GM23338 (cell line): ENCODE measurements around the gene ENPP1. TPM values are rescaled to one million over a fixed set of nuclear protein-coding genes. Genes with fewer than 3 reads are reported as not detected.

ENCODE experiments used
- ATAC-seq: fragments of 200-7000 bp; cut with Tn5 transposase; 3 replicates; pipeline ENCODE4 v1.9.1; 2020
- DNase-seq: peaks from one replicate; pipeline ENCODE4 v3.0.0-alpha.2; 2015; ENCODE audit warnings: low spot score
- H2AFZ ChIP-seq: fragments of 200-600 bp; sonication (generic); 2 replicates; pipeline ENCODE4 v1.8.0; 2016; ENCODE audit warnings: antibody characterized with exemption, mild to moderate bottlenecking, moderate library complexity
- H3F3A ChIP-seq: fragments of 200-600 bp; sonication (generic); replicated peaks from 2 replicates; pipeline ENCODE4 v1.8.0; 2017; ENCODE audit warnings: antibody characterized with exemption, mixed run types, low read depth
- H3K27ac ChIP-seq: fragments of 200-600 bp; sonication (generic); 2 replicates; pipeline ENCODE4 v1.6.1; 2016; ENCODE audit warnings: low read depth
- H3K27me3 ChIP-seq: fragments of 200-600 bp; sonication (generic); 2 replicates; pipeline ENCODE4 v1.8.0; 2016; ENCODE audit warnings: mild to moderate bottlenecking, mixed run types, moderate library complexity; ENCODE audit not compliant: insufficient read depth
- H3K36me3 ChIP-seq: fragments of 200-600 bp; sonication (generic); 2 replicates; pipeline ENCODE4 v1.8.0; 2016; ENCODE audit warnings: mild to moderate bottlenecking; ENCODE audit not compliant: insufficient read depth
- H3K4me1 ChIP-seq: fragments of 200-600 bp; sonication (generic); 2 replicates; pipeline ENCODE4 v1.8.0; 2016; ENCODE audit warnings: mild to moderate bottlenecking, moderate library complexity; ENCODE audit not compliant: insufficient read depth
- H3K4me2 ChIP-seq: fragments of 200-600 bp; sonication (generic); 2 replicates; pipeline ENCODE4 v1.7.1; 2017; ENCODE audit warnings: mixed run types
- H3K4me3 ChIP-seq: fragments of 200-600 bp; sonication (generic); 2 replicates; pipeline ENCODE4 v1.6.1; 2016; ENCODE audit warnings: mixed run types
- H3K79me2 ChIP-seq: fragments of 200-600 bp; sonication (generic); replicated peaks from 2 replicates; pipeline ENCODE4 v1.8.0; 2017; ENCODE audit warnings: mild to moderate bottlenecking; ENCODE audit not compliant: insufficient read depth
- H3K9me2 ChIP-seq: fragments of 200-600 bp; sonication (generic); 2 replicates; pipeline ENCODE4 v1.8.0; 2017; ENCODE audit not compliant: insufficient read depth
- H4K20me1 ChIP-seq: fragments of 200-600 bp; sonication (generic); replicated peaks from 2 replicates; pipeline ENCODE4 v1.8.0; 2017; ENCODE audit warnings: mild to moderate bottlenecking; ENCODE audit not compliant: insufficient read depth
- H3K27ac Mint-ChIP-seq: 2 replicates; pipeline ENCODE4 v1.8.0; 2020; ENCODE audit warnings: inconsistent platforms, mild to moderate bottlenecking, moderate library complexity, mixed read lengths
- H3K27me3 Mint-ChIP-seq: 3 replicates; pipeline ENCODE4 v1.8.0; 2022; ENCODE audit warnings: low read depth, mild to moderate bottlenecking, moderate library complexity, mixed read lengths, inconsistent platforms; ENCODE audit not compliant: insufficient read depth, poor library complexity
- H3K36me3 Mint-ChIP-seq: 3 replicates; pipeline ENCODE4 v1.8.0; 2021; ENCODE audit warnings: low read depth, mild to moderate bottlenecking, inconsistent platforms, moderate library complexity, mixed read lengths
- H3K4me1 Mint-ChIP-seq: 3 replicates; pipeline ENCODE4 v1.8.0; 2020; ENCODE audit warnings: mild to moderate bottlenecking, inconsistent platforms, mixed read lengths
- H3K4me3 Mint-ChIP-seq: 3 replicates; pipeline ENCODE4 v1.8.0; 2021; ENCODE audit warnings: moderate library complexity, mild to moderate bottlenecking, inconsistent platforms, mixed read lengths
- H3K9me3 Mint-ChIP-seq: 3 replicates; pipeline ENCODE4 v1.8.0; 2020; ENCODE audit warnings: moderate library complexity, mild to moderate bottlenecking, inconsistent platforms, mixed read lengths
- CREB1 ChIP-seq: fragments of 250-450 bp; sonication (Bioruptor Pico); IDR thresholded peaks from 2 replicates; pipeline ENCODE4 v1.5.0; 2020; ENCODE audit warnings: low read depth, mild to moderate bottlenecking, moderate library complexity
- EZH2 ChIP-seq: fragments of 200-600 bp; sonication (generic); IDR thresholded peaks from one replicate; pipeline ENCODE4 v1.8.0; 2017; ENCODE audit warnings: antibody characterized with exemption, mild to moderate bottlenecking, low read depth; ENCODE audit not compliant: unreplicated experiment
- EZH2phosphoT487 ChIP-seq: fragments of 200-600 bp; sonication (generic); IDR thresholded peaks from one replicate; pipeline ENCODE4 v1.8.1; 2018; ENCODE audit warnings: antibody characterized with exemption; ENCODE audit not compliant: unreplicated experiment
- JUNB ChIP-seq: IDR thresholded peaks from one replicate; pipeline ENCODE4 v1.6.1; 2016; ENCODE audit warnings: antibody characterized with exemption; ENCODE audit not compliant: unreplicated experiment
- NANOG ChIP-seq: IDR thresholded peaks from 2 replicates; pipeline ENCODE4 v1.6.1; 2016; ENCODE audit warnings: antibody characterized with exemption, borderline replicate concordance
- POLR2AphosphoS5 ChIP-seq: IDR thresholded peaks from 2 replicates; pipeline ENCODE4 v1.6.1; 2016; ENCODE audit warnings: antibody characterized with exemption, low read depth
- STAT1 ChIP-seq: IDR thresholded peaks from one replicate; pipeline ENCODE4 v1.6.1; 2016; ENCODE audit warnings: antibody characterized with exemption; ENCODE audit not compliant: unreplicated experiment
- ZNF114 ChIP-seq: fragments of 250-450 bp; sonication (Bioruptor Pico); IDR thresholded peaks from 2 replicates; pipeline ENCODE4 v1.5.0; 2020; ENCODE audit warnings: mild to moderate bottlenecking, moderate library complexity
- ZNF331 ChIP-seq: fragments of 250-450 bp; sonication (Bioruptor Pico); IDR thresholded peaks from 2 replicates; pipeline ENCODE4 v1.5.0; 2020; ENCODE audit warnings: low read depth, mild to moderate bottlenecking, moderate library complexity
- polyA plus RNA-seq: library from polyadenylated mRNA; unstranded; fragments of >200 nt; fragmentation: Nextera tagmentation; extraction: Ambion mirVana; gene quantifications from 2 replicates; pipeline ENCODE4 v1.2.1, GENCODE V29; 2016
- total RNA-seq: library from RNA; depleted of rRNA; stranded (reverse); fragments of >200 nt; shearing (Covaris generic); gene quantifications from 2 replicates; pipeline ENCODE4 v1.2.3, GENCODE V29; 2014
- TF ChIP-seq, protein P1 (sequence below), 2 experiments: fragments of 200-600 bp in 1 of 2; sonication (generic) in 1 of 2; conservative IDR thresholded peaks; 2 replicates each; pipeline versions ENCODE4 v1.5.1 to v1.6.1; 2016 to 2017; ENCODE audit warnings: antibody characterized with exemption in 2 of 2, low read depth in 2 of 2, mild to moderate bottlenecking in 2 of 2, moderate library complexity in 1 of 2
- TF ChIP-seq, protein P2 (sequence below): fragments of 250-450 bp; sonication (Bioruptor Pico); IDR thresholded peaks from 2 replicates; pipeline ENCODE4 v1.5.0; 2020; ENCODE audit warnings: mild to moderate bottlenecking, moderate library complexity
- TF ChIP-seq, protein P3 (sequence below): IDR thresholded peaks from 2 replicates; pipeline ENCODE4 v1.6.1; 2016; ENCODE audit warnings: antibody characterized with exemption
- TF ChIP-seq, protein P4 (sequence below): IDR thresholded peaks from one replicate; pipeline ENCODE4 v1.6.1; 2018; ENCODE audit warnings: antibody characterized with exemption; ENCODE audit not compliant: unreplicated experiment

Gene ENPP1
- total and polyA plus RNA-seq, 2 experiments from 2014 or later, result 17.3 to 46.9 TPM

DNA sequence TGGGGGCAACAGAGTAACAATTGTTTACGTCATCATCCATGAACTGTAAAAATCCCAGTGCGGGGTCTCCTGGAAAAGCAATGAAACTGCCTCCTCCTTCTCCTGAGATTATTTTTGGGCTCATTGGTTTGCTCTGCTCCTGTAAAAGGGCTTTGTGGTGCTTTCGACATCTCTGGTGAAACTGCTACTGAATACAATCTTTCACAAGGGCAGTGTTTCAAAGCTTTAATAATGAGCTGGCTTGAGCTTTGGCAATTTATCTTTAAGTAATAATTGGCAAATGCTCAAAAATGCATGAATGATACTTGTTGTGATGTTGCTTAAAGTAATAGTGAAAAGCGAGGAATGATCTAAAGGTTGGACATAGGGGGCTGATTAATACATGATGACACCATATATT is 43.5 kb upstream of the ENPP1 start:
- no peak overlapping the region for H3K27ac ChIP-seq
- H4K20me1 ChIP-seq, result no peaks in the 10 kb centered on the region
- no peaks in the 10 kb centered on the region for H3K79me2 ChIP-seq
- no peak overlapping the region for H3K27ac Mint-ChIP-seq
- no peak overlapping the region for H2AFZ ChIP-seq
- no peaks in the 10 kb centered on the region for H3K36me3 Mint-ChIP-seq
- H3K9me3 Mint-ChIP-seq, result no peaks in the 10 kb centered on the region
- H3F3A ChIP-seq, result no peaks in the 10 kb centered on the region
- no peak for ATAC-seq
- no peaks in the 10 kb centered on the region for H3K4me1 ChIP-seq
- H3K4me2 ChIP-seq, result no peak overlapping the region
- no peak overlapping the region for H3K4me3 ChIP-seq
- no peaks in the 10 kb centered on the region for H3K9me2 ChIP-seq
- peaks cover 4% of the 10 kb centered on the region; the same call in 2 of the 3 replicates for H3K4me1 Mint-ChIP-seq
- no peak overlapping the region for H3K4me3 Mint-ChIP-seq
- TF ChIP-seq STAT1, result no peak
- TF ChIP-seq, protein P1, sequence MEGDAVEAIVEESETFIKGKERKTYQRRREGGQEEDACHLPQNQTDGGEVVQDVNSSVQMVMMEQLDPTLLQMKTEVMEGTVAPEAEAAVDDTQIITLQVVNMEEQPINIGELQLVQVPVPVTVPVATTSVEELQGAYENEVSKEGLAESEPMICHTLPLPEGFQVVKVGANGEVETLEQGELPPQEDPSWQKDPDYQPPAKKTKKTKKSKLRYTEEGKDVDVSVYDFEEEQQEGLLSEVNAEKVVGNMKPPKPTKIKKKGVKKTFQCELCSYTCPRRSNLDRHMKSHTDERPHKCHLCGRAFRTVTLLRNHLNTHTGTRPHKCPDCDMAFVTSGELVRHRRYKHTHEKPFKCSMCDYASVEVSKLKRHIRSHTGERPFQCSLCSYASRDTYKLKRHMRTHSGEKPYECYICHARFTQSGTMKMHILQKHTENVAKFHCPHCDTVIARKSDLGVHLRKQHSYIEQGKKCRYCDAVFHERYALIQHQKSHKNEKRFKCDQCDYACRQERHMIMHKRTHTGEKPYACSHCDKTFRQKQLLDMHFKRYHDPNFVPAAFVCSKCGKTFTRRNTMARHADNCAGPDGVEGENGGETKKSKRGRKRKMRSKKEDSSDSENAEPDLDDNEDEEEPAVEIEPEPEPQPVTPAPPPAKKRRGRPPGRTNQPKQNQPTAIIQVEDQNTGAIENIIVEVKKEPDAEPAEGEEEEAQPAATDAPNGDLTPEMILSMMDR (conservative IDR thresholded peaks at IDR 0.05; ENCODE audit: low read depth in 2 of 2), result no peak
- no peak for TF ChIP-seq EZH2
- TF ChIP-seq ZNF331 (CRISPR knock-in tag), result no peak
- TF ChIP-seq ZNF114 (CRISPR knock-in tag), result no peak
- TF ChIP-seq JUNB, result no peak
- TF ChIP-seq, protein P2, sequence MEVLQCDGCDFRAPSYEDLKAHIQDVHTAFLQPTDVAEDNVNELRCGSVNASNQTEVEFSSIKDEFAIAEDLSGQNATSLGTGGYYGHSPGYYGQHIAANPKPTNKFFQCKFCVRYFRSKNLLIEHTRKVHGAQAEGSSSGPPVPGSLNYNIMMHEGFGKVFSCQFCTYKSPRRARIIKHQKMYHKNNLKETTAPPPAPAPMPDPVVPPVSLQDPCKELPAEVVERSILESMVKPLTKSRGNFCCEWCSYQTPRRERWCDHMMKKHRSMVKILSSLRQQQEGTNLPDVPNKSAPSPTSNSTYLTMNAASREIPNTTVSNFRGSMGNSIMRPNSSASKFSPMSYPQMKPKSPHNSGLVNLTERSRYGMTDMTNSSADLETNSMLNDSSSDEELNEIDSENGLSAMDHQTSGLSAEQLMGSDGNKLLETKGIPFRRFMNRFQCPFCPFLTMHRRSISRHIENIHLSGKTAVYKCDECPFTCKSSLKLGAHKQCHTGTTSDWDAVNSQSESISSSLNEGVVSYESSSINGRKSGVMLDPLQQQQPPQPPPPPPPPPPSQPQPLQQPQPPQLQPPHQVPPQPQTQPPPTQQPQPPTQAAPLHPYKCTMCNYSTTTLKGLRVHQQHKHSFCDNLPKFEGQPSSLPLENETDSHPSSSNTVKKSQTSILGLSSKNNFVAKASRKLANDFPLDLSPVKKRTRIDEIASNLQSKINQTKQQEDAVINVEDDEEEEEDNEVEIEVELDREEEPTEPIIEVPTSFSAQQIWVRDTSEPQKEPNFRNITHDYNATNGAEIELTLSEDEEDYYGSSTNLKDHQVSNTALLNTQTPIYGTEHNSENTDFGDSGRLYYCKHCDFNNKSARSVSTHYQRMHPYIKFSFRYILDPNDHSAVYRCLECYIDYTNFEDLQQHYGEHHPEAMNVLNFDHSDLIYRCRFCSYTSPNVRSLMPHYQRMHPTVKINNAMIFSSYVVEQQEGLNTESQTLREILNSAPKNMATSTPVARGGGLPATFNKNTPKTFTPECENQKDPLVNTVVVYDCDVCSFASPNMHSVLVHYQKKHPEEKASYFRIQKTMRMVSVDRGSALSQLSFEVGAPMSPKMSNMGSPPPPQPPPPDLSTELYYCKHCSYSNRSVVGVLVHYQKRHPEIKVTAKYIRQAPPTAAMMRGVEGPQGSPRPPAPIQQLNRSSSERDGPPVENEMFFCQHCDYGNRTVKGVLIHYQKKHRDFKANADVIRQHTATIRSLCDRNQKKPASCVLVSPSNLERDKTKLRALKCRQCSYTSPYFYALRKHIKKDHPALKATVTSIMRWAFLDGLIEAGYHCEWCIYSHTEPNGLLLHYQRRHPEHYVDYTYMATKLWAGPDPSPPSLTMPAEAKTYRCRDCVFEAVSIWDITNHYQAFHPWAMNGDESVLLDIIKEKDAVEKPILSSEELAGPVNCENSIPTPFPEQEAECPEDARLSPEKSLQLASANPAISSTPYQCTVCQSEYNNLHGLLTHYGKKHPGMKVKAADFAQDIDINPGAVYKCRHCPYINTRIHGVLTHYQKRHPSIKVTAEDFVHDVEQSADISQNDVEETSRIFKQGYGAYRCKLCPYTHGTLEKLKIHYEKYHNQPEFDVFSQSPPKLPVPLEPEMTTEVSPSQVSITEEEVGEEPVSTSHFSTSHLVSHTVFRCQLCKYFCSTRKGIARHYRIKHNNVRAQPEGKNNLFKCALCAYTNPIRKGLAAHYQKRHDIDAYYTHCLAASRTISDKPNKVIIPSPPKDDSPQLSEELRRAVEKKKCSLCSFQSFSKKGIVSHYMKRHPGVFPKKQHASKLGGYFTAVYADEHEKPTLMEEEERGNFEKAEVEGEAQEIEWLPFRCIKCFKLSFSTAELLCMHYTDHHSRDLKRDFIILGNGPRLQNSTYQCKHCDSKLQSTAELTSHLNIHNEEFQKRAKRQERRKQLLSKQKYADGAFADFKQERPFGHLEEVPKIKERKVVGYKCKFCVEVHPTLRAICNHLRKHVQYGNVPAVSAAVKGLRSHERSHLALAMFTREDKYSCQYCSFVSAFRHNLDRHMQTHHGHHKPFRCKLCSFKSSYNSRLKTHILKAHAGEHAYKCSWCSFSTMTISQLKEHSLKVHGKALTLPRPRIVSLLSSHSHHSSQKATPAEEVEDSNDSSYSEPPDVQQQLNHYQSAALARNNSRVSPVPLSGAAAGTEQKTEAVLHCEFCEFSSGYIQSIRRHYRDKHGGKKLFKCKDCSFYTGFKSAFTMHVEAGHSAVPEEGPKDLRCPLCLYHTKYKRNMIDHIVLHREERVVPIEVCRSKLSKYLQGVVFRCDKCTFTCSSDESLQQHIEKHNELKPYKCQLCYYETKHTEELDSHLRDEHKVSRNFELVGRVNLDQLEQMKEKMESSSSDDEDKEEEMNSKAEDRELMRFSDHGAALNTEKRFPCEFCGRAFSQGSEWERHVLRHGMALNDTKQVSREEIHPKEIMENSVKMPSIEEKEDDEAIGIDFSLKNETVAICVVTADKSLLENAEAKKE (CRISPR knock-in tag), result no peak
- no peak for TF ChIP-seq POLR2AphosphoS5
- TF ChIP-seq, protein P3, sequence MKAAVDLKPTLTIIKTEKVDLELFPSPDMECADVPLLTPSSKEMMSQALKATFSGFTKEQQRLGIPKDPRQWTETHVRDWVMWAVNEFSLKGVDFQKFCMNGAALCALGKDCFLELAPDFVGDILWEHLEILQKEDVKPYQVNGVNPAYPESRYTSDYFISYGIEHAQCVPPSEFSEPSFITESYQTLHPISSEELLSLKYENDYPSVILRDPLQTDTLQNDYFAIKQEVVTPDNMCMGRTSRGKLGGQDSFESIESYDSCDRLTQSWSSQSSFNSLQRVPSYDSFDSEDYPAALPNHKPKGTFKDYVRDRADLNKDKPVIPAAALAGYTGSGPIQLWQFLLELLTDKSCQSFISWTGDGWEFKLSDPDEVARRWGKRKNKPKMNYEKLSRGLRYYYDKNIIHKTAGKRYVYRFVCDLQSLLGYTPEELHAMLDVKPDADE, result no peak
- TF ChIP-seq EZH2phosphoT487, result no peak
- TF ChIP-seq CREB1 (CRISPR knock-in tag), result no peak
- no peak for TF ChIP-seq NANOG
- TF ChIP-seq, protein P4, sequence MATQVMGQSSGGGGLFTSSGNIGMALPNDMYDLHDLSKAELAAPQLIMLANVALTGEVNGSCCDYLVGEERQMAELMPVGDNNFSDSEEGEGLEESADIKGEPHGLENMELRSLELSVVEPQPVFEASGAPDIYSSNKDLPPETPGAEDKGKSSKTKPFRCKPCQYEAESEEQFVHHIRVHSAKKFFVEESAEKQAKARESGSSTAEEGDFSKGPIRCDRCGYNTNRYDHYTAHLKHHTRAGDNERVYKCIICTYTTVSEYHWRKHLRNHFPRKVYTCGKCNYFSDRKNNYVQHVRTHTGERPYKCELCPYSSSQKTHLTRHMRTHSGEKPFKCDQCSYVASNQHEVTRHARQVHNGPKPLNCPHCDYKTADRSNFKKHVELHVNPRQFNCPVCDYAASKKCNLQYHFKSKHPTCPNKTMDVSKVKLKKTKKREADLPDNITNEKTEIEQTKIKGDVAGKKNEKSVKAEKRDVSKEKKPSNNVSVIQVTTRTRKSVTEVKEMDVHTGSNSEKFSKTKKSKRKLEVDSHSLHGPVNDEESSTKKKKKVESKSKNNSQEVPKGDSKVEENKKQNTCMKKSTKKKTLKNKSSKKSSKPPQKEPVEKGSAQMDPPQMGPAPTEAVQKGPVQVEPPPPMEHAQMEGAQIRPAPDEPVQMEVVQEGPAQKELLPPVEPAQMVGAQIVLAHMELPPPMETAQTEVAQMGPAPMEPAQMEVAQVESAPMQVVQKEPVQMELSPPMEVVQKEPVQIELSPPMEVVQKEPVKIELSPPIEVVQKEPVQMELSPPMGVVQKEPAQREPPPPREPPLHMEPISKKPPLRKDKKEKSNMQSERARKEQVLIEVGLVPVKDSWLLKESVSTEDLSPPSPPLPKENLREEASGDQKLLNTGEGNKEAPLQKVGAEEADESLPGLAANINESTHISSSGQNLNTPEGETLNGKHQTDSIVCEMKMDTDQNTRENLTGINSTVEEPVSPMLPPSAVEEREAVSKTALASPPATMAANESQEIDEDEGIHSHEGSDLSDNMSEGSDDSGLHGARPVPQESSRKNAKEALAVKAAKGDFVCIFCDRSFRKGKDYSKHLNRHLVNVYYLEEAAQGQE, result no peak
- H3K36me3 ChIP-seq, result no peaks in the 10 kb centered on the region
- no peak for DNase-seq
- H3K27me3 ChIP-seq, result no peaks in the 10 kb centered on the region
- peaks cover 2% of the 10 kb centered on the region for H3K27me3 Mint-ChIP-seq
